ENCODE results near the gene ARHGAP32.

DNA sequence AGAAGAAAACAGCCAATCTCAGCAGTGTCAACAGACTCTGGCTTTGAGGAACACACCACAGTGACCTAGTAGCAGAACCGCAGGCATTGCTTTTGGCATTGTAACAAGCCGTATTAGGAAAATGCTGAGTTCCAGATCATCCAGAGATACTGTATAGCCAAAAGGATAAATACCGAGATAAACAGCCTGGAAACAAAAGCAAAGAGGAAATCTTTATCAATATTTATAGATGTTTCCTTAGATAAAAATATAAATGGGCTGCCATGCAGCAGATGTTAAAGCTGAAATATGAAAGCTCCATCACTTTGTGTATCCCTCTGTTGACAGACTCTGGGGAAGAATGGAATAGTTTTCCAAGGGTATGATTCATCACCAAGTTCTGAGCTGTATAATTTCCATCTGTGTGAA lies 150.5 kb downstream of the ARHGAP32 start:
- TF ChIP-seq EZH2 (IDR thresholded peaks at IDR 0.05; ENCODE audit: insufficient read depth, poor library complexity, severe bottlenecking) (no peak), EZH2phosphoT487 (IDR thresholded peaks at IDR 0.05; ENCODE audit: insufficient read depth, low read depth) (no peak)
